ENCODE results near the gene TK1.

TK1 gene

GRCh38 chr17:78182504-78182903, 4.3 kb downstream of the TK1 start:
- ChIA-PET CTCF (interaction anchor here (1.9 kb wide), 1 partner anchor 97 kb away, joined by 4 read pairs; no protein-coding TSS in a partner anchor), POLR2A (ENCODE audit: low non-redundant PET) (interaction anchor here (0.6 kb wide), 1 partner anchor 42 kb away, joined by 3 read pairs; no protein-coding TSS in a partner anchor)
- peak overlapping the region; percentile 20; the same call in 1 of the 2 replicates for H3K27ac ChIP-seq
- no peak for TF ChIP-seq CTCF (conservative IDR thresholded peaks at IDR 0.05; ENCODE audit: low read depth)
- DNase-seq (ENCODE audit: low spot score): no peak

GRCh38 chr17:78180508-78180907, 6.3 kb downstream of the TK1 start:
- ChIA-PET POLR2A (ENCODE audit: low non-redundant PET) (no interaction called here), CTCF (interaction anchor here (0.5 to 1.7 kb wide), 2 partner anchors 41 to 68 kb away, joined by 3 to 6 read pairs; no protein-coding TSS in a partner anchor)
- TF ChIP-seq CTCF (conservative IDR thresholded peaks at IDR 0.05; ENCODE audit: low read depth): no peak
- 0 out of 2 replicates have a peak overlapping the region, but pooled peaks have one; percentile 5 for H3K27ac ChIP-seq
- DNase-seq (ENCODE audit: low spot score): no peak

GRCh38 chr17:78180083-78180482, 6.8 kb downstream of the TK1 start:
- ChIA-PET CTCF (interaction anchor here (1.7 kb wide), 1 partner anchor 68 kb away, joined by 6 read pairs; no protein-coding TSS in a partner anchor), POLR2A (ENCODE audit: low non-redundant PET) (no interaction called here)
- peak overlapping the region; percentile 66 for H3K27ac ChIP-seq

GRCh38 chr17:78179372-78179771, 7.5 kb downstream of the TK1 start:
- H3K27ac ChIP-seq: peak overlapping the region; percentile 66
- CTCF ChIA-PET: interaction anchor here (1.7 kb wide), 1 partner anchor 67 kb away, joined by 6 read pairs; no protein-coding TSS in a partner anchor
- no peak for DNase-seq (ENCODE audit: low spot score)
- no peak for TF ChIP-seq CTCF (conservative IDR thresholded peaks at IDR 0.05; ENCODE audit: low read depth)
- POLR2A ChIA-PET (ENCODE audit: low non-redundant PET): no interaction called here

More at GRCh38 chr17:78180083-78180482, 6.8 kb downstream of the TK1 start:
- no peak for TF ChIP-seq CTCF (conservative IDR thresholded peaks at IDR 0.05; ENCODE audit: low read depth)
- no peak for DNase-seq (ENCODE audit: low spot score)

GRCh38 chr17:78176548-78177025, 10.3 kb downstream of the TK1 start:
- peak; percentile 95 for TF ChIP-seq CTCF (conservative IDR thresholded peaks at IDR 0.05; ENCODE audit: low read depth)
- ChIA-PET POLR2A (ENCODE audit: low non-redundant PET) (no interaction called here), CTCF (interaction anchor here (0.6 to 2.2 kb wide), 10 partner anchors 10 to 92 kb away, joined by 3 to 9 read pairs (median 4); partner anchors contain the start of genes TK1 and TMC6)
- no peak for DNase-seq (ENCODE audit: low spot score)
- H3K27ac ChIP-seq: peak overlapping the region; percentile 67

- TF ChIP-seq CTCF (conservative IDR thresholded peaks at IDR 0.05; ENCODE audit: low read depth): no peak
- DNase-seq (ENCODE audit: low spot score): no peak
- H3K27ac ChIP-seq: peak overlapping the region; percentile 67; the same call in 1 of the 2 replicates
- CTCF ChIA-PET: interaction anchor here (0.6 to 2.2 kb wide), 4 partner anchors 11 to 59 kb away, joined by 3 to 7 read pairs (median 6); partner anchors contain the start of genes TK1 and TMC6
- POLR2A ChIA-PET (ENCODE audit: low non-redundant PET): no interaction called here
These were observed 11.2 kb downstream of the TK1 start for GRCh38 chr17:78175643-78175981.

All from RWPE1 (cell line).